ENCODE data around the gene DDA1. TPM values are rescaled to one million over a fixed set of nuclear protein-coding genes. Genes with fewer than 3 reads are reported as not detected.

DDA1 gene
- total RNA-seq, 1 donor from 2014 or later: 7.9 TPM

DNA sequence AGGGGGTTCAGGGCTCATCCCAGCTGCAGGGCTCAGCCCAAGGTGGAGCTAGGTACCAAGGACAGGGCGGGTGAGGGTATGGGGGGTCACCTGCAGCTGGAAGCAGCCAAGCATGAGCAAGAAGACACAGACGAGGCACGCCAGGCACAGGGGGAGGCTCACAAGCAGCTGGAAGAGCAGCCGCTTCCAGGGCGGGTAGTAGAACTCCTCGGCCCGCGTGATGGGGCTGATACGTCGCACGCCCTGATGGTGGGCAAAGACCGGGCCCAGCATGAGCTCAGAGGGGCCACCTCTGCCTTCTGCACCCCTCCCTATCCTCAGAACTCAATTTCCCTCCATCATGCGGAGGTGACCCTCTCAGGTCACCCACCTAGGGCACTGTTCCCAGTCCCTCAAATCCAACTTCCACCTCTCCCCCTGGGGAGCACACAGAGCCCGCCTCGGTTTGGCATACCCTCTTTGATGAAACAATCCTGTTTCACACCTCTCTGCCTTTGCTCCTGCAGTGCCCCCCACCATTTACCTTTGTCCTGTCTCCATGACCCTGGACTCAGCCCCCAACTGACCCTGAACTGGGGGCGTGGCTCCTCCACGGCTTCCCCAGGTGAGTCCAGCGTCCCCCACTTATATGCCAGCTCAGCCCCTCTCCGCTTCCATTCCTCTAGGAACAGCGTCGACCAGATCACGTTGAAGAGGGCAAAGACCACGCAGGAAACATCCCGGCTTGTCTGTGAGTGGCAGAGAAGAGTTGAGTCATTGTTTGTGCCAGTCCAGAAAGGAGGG lies 21.1 kb downstream of the DDA1 start:
- DNase-seq: no peak

DNA sequence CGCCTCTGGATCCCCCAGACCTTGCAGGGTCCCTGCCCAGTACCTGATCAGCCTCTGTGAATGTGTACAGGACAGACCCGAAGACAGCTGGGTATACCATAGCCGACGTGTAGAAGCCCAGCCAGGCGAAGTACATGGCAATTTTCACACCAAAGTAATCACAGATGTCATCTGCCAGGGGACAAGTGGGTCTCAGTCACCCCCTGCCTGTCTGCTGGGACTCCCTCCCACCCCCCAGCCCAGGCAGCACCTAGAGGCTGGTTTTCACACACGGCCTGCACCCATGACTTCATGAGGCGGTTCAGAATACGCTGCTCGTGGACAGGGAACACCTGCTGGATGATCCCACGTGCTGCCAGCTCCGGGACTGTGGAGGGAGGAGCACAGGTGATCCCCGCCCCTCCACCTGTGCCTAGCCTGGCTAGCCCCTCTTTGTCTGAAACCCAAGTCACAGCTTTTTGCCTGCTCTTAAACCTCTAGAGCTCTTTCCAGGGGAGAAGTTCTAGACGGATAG lies 21.7 kb downstream of the DDA1 start:
- DNase-seq: no peak

DNA sequence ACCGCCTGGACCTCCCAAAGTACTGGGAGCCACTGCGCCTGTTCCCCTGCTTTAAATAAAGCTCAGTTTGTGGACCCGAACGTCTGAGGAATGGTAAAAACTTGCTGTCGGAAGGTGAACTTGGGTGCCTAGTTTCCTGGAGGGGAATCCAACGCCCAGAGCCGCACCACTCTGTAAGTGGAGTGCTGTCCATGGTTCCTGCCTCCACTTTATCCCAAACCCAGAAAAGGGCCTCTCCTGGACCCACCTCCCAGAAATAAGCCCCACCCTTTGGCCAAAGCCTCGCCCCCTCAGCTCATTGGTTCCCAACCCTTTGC lies 23.0 kb downstream of the DDA1 start:
- no peak for DNase-seq

DNA sequence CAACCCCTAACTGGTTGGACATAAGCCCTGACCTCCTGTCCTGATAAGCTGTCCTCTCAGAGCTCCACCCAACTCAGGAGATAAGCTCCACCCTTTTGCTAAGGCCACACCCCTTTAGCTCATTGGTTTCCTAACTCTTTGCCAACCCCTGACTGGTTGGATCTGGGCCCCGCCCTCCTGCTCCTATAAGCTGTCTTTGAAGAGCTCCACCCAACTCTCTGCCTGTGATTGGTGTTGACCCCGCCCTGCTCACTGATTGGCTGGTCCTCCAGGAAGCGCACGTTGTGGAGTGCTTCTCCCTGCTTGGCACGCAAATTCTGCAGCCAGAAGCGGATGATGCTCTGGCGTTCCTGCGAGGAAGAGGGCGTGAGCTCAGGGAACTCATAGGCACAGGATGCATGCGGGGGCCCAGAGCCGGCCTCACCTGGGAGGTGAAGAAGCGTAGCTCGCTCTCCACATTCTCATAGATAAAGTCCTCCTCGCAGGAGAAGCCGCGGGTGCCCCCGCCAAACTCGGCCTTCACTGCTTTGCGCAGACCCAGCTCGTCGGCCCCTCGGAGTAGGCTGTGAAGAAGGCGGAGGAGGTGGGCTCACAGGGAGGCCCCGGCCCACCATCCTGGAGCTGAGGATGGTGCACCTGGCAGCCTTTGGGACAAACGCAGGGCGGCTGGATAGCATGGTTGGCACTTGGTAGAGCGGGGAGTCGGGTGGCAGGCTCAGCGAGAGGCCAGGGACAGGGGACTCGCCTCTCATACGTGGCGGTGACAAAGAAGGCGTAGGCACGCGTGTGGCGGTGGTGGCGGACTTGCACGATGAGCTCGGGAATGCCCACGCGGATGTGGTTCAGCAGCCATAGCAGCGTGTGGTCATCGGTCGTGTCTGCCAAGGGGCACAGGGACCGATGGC lies 23.6 kb downstream of the DDA1 start:
- DNase-seq: no peak

DNA sequence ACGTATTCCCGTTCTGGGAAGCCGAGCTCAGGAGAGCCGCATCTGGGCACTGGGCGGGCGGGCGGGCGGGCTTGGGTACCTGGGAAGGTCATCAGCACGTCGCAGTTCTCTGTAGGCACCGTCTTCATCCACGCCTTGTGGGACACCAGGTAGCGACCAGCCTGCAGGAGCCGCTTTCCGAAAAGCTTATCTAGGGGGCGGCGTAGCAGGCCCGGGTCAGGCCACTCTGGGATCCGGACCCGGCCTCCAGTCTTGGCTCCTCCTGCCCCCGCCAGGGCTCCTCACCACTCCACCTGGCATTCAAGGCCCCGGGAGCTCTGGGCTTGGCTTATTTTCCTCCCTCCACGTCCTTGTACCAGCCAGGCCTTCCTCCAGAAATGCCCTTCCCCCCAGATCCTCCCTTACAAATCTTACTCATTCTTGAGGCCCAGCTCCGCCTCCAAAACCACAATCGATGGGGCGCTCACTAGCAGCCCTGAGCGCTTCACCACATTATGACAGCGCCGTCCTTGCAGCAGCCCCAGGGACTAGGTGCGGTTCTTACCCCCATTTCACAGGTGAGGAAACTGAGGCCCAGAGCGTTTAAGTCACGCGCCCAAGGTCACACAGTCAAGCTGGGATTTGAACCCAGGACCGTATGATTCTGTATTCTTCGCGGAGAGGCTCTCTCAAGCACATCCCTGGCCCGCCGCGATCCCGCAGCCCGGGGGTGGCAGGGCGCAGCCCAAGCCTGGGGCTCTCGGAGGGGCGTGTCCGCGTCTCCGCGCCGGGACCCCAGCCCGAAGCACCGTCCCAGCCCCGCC lies 24.4 kb downstream of the DDA1 start:
- no peak for DNase-seq

DNA sequence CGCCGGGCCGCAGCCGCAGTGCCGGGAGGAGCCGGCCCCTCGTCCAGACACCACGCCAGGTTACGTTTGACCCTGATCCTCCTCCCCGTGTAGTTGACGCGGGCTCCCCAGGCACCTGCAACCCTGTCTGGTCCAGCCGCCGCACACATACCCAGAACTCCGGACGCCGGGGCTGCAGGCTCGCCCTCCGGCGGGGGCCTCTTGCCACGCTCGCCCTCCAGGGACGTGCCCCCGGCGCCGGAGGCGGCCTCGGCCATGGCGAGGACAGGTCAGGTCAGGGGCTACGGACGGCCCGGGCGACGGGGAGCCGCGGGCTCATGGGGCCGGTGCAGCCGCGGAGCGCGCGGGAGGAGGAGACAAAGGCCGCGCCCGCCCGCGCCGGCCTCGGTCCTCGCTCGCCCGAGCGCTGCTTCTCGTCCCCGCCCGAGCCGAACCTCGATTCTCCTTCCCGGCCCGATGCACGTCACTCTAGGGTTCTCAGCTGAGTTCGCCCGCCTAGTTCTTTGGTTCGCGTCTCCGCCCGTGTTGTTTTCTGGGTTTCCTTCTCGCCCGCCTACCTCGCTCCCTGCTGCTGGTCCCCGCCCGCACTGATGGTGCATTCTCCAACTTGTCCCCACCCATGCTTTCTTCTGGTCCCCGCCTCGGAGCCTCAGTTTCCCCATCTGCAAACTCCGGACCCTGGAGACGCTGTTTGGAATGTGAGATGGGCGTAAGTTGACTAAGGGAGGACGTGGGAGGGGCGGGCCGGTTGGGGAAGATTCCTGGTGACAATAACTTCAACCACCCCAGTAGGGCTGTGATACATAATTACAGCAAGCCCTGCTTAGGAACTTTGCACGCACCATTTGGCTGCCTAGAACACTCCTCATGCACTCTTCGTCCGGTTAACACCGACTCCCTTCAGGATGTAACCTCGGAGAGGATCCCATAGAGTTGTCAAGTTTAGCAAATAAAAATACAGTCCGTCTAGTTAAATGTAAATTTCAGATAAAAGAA lies 25.3 kb downstream of the DDA1 start, which contains the start of gene ANO8:
ANO8 (minus strand) TSS at position 442 of the 996 bp plus-strand sequence; CDS start at position 257, 185 bp downstream.
- DNase-seq: peak; percentile 95

DNA sequence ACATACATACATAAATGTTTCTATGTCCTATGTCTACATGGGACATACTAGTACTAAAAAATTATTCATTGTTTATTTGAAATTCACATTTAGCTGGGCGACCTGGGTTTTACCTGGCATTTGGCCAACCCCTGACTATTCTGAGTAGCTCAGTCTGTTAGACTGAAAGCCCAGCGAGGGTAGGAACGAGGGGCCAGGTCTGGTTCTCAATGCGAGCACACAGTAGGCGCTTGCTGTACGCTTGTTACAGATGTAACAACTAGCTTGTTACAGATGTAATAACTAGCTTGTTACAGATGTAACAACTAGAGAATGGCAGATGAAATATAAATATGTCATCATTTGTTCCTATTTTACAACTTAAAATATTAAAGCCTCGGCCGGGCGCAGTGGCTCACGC lies 26.2 kb downstream of the DDA1 start:
- DNase-seq: no peak

DNA sequence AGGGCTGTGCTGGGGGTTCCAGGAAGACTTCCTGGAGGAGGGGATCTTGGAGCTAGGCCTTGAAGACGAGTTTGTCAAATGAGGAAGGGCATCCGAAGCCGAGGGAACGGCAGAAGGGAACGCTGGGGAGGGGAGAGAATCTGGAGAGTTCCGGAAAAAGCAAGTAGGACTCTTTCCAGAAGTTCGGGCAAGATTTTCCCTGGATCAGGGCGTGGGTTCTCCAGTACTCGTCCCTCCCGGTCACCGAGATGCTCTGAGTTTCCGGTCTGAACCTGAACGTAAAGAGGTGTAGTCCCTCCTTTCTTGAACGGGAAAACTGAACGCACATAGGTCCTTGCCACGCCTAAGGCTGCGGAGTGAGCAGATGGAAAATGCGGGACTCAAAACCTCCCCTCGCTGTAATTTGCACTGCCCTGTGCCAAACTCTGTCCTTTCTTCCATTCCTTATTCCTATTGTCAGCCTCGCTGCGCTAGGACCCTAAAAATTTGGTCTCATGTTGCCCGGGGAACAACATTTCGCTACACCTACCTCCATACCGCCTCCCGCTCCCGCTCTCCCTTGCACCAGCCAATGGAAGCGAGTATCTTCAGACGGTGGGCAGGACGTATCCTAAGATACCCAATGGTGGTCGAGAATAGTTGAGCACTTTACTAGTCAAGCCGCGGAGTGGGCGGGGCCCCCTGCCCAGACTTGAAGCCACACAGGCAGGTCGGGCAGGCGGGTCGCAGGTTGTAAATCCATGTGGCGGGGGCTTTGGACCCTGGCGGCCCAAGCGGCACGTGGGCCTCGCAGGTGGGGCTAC lies 27.7 kb downstream of the DDA1 start, which contains the start of gene GTPBP3:
GTPBP3 (plus strand) TSS at position 682 of the 803 bp plus-strand sequence; CDS start at position 741, 59 bp downstream.
- DNase-seq: peak; percentile 98

DNA sequence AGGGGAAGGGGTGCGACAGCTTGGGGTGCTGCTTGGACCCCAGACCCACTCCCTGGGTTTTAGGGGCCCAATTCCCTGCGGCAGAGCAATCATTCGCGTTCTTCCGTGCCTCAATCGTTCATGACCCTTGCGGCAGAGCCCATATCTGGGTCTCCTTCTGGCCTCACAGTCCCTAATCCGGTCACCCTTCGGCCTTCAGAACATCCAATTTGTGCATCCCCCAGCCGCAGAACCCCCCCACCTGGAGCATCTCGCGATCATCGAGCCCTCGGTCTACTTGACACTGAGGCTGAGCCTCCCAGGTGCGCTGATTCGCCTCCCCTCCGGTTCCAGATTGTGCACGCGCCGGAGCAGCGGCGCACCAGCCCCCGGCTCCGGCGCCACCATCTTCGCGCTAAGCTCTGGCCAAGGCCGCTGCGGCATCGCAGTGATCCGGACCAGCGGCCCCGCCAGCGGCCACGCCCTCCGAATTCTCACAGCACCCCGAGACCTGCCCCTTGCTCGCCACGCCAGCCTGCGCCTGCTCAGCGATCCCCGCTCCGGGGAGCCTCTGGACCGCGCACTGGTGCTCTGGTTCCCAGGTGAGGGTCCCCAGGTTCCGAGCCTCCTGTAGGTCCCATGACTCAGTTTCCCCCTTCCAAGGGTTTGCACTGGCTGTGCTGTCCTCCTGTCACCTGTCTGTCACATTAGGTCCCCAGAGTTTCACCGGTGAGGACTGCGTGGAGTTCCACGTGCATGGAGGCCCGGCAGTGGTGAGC lies 28.5 kb downstream of the DDA1 start:
- no peak for DNase-seq

DNA sequence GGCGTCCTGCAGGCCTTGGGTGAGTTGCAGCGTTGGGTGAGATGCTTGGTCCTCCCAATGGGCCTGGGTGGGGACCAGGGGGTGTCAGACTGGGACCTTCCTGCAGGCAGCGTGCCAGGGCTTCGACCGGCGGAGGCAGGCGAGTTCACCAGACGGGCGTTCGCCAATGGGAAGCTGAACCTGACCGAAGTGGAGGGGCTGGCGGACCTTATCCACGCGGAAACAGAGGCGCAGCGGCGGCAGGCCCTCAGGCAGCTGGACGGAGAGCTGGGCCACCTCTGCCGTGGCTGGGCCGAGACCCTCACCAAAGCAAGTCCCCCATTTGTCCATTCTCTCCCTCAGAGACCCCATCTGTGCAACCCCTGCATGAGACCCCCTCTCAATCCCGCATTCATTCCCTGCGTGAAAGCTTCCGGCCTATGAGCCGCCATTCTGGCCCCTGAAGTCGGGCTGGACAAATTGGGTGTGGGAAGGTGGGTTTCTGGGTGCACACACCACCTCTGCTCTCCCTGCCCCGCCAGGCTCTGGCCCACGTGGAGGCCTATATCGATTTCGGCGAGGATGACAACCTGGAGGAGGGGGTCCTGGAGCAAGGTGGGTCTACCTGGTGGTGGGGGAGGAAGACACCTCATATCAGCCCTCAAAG lies 29.2 kb downstream of the DDA1 start:
- DNase-seq: no peak

DNA sequence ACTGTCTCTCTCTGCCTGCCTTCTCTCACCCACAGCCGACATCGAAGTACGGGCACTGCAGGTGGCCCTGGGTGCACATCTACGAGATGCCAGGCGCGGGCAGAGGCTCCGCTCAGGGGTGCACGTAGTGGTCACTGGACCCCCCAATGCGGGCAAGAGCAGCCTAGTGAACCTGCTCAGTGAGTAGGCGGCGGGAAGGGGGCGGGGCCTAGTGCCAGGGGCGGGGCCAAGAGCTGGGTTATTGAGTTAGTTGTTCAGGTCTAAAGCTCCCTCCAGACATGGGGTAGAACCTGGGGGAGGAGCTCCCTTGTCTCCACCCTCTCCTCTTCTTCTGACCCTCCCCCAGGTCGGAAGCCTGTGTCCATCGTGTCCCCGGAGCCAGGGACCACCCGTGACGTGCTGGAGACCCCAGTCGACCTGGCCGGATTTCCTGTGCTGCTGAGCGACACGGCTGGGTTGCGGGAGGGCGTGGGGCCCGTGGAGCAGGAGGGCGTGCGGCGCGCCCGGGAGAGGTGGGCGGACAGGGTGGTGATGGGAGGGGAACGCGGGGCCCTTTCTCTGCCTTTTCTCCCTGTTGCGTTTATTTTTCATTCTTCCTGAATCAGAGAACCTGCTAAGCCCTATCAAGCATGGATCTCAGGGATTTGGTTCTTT lies 29.9 kb downstream of the DDA1 start:
- no peak for DNase-seq

DNA sequence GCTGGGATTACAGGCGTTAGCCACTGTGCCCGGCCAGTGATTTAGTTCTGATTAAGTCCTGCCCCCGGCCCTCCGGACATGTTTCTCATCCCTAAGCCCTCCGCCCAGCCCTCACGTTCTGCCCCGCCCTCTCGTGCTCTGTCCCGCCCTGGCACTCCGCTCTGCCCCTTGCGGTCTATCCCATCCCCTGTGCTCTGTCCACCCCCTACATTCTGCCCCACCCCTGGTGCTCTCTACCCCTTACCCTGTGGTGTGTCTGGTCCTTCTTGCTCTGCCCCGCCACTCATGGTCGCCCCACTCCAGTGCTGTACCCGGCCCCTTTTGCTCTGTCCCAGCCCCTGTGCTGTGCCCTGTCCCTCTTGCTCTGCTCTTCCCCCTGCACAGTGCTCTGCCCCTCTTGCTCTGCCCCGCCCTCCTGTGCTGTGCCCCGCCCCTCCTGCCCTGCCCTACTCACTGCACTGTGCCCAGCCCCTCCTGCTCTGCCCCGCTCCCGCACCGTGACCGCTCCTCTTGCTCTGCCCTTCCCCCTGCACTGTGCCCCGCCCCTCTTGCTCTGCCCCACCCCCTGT lies 31.0 kb downstream of the DDA1 start:
- no peak for DNase-seq

DNA sequence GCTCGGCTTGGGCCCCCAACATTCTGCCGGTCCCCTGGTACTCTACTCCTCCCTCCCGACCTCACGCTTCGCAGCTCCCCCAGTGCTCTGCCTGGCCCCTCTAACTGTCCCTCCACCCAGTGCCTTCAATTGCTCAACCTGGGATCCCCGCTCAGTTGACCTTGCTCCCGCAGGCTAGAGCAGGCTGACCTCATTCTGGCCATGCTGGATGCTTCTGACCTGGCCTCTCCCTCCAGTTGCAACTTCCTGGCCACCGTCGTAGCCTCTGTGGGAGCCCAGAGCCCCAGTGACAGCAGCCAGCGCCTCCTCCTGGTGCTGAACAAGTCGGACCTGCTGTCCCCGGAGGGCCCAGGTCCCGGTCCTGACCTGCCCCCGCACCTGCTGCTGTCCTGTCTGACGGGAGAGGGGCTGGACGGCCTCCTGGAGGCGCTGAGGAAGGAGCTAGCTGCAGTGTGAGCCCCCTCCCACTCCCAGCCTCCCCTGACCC lies 31.6 kb downstream of the DDA1 start:
- no peak for DNase-seq

DNA sequence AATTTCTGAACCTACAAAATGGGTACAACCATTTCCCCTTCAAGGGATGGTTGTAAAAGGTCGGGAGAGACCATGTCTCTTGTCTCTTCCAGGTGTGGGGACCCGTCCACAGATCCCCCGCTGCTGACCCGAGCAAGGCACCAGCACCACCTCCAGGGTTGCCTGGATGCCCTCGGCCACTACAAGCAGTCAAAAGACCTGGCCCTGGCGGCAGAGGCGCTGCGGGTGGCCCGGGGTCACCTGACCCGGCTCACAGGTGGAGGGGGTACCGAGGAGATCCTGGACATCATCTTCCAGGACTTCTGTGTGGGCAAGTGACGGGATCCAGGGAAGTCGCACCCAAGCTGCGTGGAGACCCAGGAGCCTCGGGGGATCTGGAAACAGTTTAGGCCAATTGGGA lies 32.0 kb downstream of the DDA1 start:
- DNase-seq: no peak

DNA sequence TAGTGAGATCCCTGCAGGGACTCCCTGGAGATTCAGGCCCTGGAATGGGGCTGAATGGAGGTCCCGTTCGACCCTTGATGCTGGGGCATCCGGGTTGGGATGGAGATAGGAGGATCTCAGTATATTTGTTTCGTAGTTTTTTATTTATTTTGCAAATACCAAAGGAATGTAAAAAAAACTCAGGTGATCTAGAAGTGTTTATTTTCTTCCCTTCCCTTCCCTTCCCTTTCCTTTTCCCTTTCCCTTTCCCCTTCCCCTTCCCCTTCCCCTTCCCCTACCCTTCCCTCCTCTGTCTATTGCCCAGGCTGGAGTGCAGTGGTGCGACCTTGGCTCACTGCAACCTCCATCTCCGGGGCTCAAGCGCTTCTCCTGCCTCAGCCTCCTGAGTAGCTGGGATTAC lies 32.5 kb downstream of the DDA1 start:
- DNase-seq: no peak

DNA sequence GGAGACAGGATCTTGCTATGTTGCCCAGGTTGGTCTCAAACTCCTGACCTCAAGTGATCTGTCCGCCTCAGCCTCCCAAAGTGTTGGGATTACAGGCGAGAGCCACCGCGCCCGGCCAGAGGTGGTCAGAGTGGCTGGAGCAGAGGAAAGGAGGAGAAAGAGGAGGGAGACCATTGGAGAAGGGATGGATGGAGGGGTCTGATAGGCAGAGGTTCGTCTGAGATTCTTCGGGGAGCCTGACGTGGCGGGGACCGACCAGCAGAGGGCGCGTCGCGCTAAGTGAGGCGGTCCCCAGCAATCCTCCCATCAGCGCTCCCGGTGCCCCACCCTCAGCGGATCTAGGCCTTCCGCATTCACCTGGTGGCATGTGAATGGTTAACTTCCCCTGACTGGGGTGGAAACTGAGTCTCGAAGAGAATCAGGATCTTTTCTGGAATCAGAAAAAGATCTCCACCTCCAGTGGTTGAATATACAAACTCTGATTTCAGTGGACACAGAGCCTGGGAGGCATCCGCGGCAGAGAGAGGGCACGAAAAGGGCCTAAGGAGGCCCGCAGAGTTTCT lies 36.8 kb downstream of the DDA1 start:
- DNase-seq: peak; percentile 24

DNA sequence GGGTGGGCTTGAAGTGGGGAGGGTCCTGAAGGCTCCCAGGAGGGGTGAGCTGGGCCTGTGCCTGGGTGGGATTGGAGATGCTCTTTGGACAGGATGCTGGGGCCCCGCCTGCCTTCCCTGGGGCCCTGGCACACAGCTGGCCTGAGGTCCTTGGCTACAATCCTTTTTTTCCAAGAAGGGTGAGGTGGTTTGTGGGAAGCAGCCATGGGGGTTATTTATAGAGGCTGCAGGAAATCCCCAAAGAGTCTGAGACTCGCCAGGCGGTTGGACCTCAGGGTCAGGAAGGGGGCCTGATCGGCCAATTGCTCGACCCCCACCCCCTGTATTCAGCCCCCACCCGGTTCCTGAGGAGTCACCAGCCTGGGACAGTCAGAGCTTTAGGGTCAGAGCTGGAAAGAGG lies 38.0 kb downstream of the DDA1 start:
- DNase-seq: peak; percentile 39
